Vagina (tissue), 2 donors: ENCODE data around the gene SLC4A1. TPM values are rescaled to one million over a fixed set of nuclear protein-coding genes. Genes with fewer than 3 reads are reported as not detected.

Source experiments
- DNase-seq, 2 donors: peaks; one replicate each; pipeline ENCODE4 v3.0.0-alpha.2; 2017; ENCODE audit errors: extremely low spot score in 2 of 2
- H3K27ac ChIP-seq: fragments of 200-600 bp; sonication (generic); one replicate; pipeline ENCODE4 v1.5.1; 2019
- H3K27me3 ChIP-seq: fragments of 200-600 bp; sonication (generic); one replicate; pipeline ENCODE4 v1.5.1; 2019
- H3K36me3 ChIP-seq, 2 donors: fragments of 200-600 bp; sonication (generic); one replicate each; pipeline ENCODE4 v1.5.1; 2017 to 2019
- H3K4me1 ChIP-seq: fragments of 200-600 bp; sonication (generic); one replicate; pipeline ENCODE4 v1.5.1; 2019
- H3K4me3 ChIP-seq, 2 donors: fragments of 200-600 bp; sonication (generic); 1 replicate in 1 of 2; 2 replicates in 1 of 2; pipeline ENCODE4 v1.5.1; 2016 to 2019
- H3K9me3 ChIP-seq: fragments of 200-600 bp; sonication (generic); one replicate; pipeline ENCODE4 v1.5.1; 2019
- POLR2A ChIP-seq, 2 donors: fragments of 450-650 bp; IDR thresholded peaks; one replicate each; pipeline ENCODE4 v1.6.1; 2017; ENCODE audit warnings: antibody characterized with exemption in 2 of 2, mild to moderate bottlenecking in 2 of 2, moderate library complexity in 2 of 2
- POLR2AphosphoS5 ChIP-seq, 2 donors: sonication (generic); formaldehyde crosslinking; IDR thresholded peaks; one replicate each; pipeline ENCODE4 v1.9.0; 2017; ENCODE audit warnings: antibody characterized with exemption in 2 of 2, mild to moderate bottlenecking in 2 of 2, low read depth in 1 of 2; ENCODE audit not compliant: insufficient read depth in 1 of 2
- intact Hi-C: fragments of 100-400 bp; cut with DNase I; formaldehyde crosslinking; loops from one replicate; pipeline ENCODE4 v1.15.1; 2023
- total RNA-seq: library from RNA; depleted of rRNA; stranded (reverse); fragments of >200 nt; gene quantifications from one replicate; pipeline ENCODE4 v1.2.3, GENCODE V29; 2016
- TF ChIP-seq, protein P1 (sequence below), 3 experiments: fragments of 450-650 bp in 2 of 3; fragments of 200-600 bp in 1 of 3; sonication (generic) in 1 of 3; IDR thresholded peaks; one replicate each; pipeline ENCODE4 v1.5.1; 2017 to 2019; ENCODE audit warnings: antibody characterized with exemption in 3 of 3, mild to moderate bottlenecking in 2 of 3, moderate library complexity in 2 of 3

The SLC4A1 gene
- total RNA-seq, 1 donor from 2014 or later, result not detected

DNA sequence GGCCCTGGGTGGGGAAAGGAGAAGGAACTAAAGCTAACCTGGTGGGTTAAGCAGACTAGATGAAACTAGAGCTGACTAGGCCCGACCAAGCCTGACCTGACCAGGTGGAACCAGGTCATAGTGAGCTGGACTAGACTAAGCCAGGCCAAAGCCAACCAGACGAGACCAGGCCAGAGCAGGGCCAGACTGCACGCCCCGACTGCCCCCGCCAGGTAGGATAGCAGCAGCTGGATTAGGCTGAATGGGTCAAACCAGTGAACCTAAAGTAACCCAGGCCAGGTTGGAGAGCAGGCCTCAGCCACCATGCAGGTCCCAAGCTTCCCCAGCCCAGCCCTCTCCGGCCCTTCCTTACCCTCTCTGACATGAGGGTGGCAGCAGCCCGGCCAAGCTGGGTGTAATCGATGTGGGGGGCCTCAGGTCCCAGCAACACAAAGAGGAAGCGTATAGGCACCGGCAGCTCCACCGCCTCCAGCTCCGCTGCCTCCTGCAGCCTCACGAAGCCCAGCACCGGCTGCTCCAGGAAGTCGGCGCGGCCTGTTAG, 9.1 kb downstream of the SLC4A1 start:
- H3K9me3 ChIP-seq, result no peaks in the 10 kb centered on the region
- intact Hi-C loops, result no loop called here
- H3K36me3 ChIP-seq, result no peaks in the 10 kb centered on the region
- H3K27ac ChIP-seq, result no peak overlapping the region
- no peak for DNase-seq
- H3K4me3 ChIP-seq, result no peak overlapping the region
- H3K4me1 ChIP-seq, result no peaks in the 10 kb centered on the region
- H3K27me3 ChIP-seq, result no peaks in the 10 kb centered on the region
- TF ChIP-seq POLR2AphosphoS5 (IDR thresholded peaks at IDR 0.05; ENCODE audit: insufficient read depth in 1 of 2, low read depth in 1 of 2) (no peak), POLR2A (IDR thresholded peaks at IDR 0.05) (no peak)
- TF ChIP-seq, protein P1, sequence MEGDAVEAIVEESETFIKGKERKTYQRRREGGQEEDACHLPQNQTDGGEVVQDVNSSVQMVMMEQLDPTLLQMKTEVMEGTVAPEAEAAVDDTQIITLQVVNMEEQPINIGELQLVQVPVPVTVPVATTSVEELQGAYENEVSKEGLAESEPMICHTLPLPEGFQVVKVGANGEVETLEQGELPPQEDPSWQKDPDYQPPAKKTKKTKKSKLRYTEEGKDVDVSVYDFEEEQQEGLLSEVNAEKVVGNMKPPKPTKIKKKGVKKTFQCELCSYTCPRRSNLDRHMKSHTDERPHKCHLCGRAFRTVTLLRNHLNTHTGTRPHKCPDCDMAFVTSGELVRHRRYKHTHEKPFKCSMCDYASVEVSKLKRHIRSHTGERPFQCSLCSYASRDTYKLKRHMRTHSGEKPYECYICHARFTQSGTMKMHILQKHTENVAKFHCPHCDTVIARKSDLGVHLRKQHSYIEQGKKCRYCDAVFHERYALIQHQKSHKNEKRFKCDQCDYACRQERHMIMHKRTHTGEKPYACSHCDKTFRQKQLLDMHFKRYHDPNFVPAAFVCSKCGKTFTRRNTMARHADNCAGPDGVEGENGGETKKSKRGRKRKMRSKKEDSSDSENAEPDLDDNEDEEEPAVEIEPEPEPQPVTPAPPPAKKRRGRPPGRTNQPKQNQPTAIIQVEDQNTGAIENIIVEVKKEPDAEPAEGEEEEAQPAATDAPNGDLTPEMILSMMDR (IDR thresholded peaks at IDR 0.05), result no peak

DNA sequence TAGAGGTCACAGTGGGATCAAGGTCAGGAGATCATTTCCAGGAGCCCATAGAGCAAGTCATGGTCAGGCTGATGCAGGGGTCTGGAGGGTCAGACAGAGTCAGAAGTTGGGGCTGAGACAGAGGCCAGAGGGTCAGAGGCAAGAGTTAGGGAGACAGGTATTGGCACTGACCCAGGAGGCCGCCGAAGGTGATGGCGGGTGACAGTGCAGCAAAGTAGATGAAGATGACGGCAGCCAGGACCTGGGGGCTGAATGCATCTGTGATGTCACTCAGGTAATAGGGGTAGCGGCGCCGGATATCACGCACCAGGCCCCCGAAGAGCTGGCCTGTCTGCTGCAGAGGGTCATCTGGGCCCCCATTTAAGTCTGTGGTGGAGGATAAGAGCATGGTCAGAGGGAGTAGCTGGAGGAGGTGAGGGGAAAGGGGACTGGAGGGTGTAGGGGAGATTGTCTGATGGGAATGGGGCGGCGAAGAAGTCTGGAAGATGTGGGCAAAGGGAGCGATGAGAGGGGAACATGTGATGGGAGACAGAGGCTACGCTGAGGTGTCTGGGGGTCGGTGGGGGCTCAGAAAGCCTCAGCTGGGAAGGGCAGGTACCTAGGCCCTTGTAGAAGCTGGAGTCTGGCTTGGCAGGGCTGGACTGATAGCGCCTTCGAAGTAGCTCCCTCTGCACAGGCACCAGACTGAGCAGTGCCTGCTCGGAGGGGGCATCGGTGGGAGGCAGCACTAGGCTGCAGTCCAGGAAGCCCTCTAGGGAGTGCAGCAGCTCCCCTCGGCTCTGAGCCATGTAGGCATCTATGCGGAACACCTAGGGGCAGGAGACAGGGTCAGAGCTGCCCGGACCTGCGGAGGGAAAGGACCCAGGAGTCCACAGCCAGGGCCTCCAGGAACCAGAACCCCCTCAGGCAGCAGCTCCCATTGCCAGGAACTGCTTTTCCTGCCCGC, 9.8 kb downstream of the SLC4A1 start:
- TF ChIP-seq POLR2AphosphoS5 (IDR thresholded peaks at IDR 0.05; ENCODE audit: insufficient read depth in 1 of 2, low read depth in 1 of 2) (no peak), POLR2A (IDR thresholded peaks at IDR 0.05) (no peak)
- TF ChIP-seq, protein P1 (IDR thresholded peaks at IDR 0.05), result no peak
- DNase-seq, result no peak
- Histone ChIP-seq H3K27me3 (no peaks in the 10 kb centered on the region), H3K4me1 (no peaks in the 10 kb centered on the region), H3K9me3 (no peaks in the 10 kb centered on the region), H3K4me3 (no peak overlapping the region), H3K27ac (no peak overlapping the region), H3K36me3 (no peaks in the 10 kb centered on the region)
- intact Hi-C loops, result no loop called here

DNA sequence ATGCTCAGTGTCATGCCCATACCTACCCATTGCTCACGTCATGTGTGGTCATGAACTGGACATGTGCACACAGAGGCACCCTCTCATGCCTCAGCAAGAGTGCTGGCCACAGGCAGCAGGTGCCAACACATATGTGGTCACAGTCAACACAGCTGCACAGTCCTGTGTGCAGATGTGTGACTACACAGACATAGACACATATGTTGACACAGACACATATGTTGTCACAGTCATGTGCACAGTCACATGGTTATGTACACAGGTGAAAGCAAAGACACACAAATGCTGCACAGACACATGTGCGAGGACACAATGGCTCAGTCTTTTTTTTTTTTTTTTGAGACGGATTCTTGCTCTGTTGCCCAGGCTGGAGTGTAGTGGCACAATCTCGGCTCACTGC, 11.3 kb downstream of the SLC4A1 start:
- intact Hi-C loops, result no loop called here
- Histone ChIP-seq H3K27me3 (no peaks in the 10 kb centered on the region), H3K36me3 (no peaks in the 10 kb centered on the region), H3K4me3 (no peak overlapping the region), H3K27ac (no peak overlapping the region), H3K4me1 (no peaks in the 10 kb centered on the region), H3K9me3 (no peaks in the 10 kb centered on the region)
- TF ChIP-seq, protein P1 (IDR thresholded peaks at IDR 0.05), result no peak
- TF ChIP-seq POLR2AphosphoS5 (IDR thresholded peaks at IDR 0.05; ENCODE audit: insufficient read depth in 1 of 2, low read depth in 1 of 2), result no peak
- TF ChIP-seq POLR2A (IDR thresholded peaks at IDR 0.05), result no peak
- no peak for DNase-seq

DNA sequence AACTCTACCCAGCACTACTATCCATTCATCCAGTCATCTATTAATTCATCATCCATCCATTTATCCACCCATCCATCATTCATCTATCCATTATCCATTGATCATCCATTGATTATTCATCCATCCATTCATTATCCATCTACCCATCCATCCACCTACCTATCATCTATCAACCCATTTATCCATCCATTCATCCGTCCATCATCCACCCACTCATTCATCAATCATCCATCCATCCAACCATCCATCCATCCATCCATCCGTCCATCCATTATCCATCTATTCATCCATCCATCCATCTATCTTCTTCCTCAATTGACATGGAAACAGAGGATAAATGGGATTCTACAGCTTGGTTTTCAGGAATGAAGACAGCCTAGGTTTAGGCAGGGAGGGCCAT, 12.0 kb downstream of the SLC4A1 start:
- intact Hi-C loops, result no loop called here
- TF ChIP-seq, protein P1 (IDR thresholded peaks at IDR 0.05), result no peak
- TF ChIP-seq POLR2AphosphoS5 (IDR thresholded peaks at IDR 0.05; ENCODE audit: insufficient read depth in 1 of 2, low read depth in 1 of 2) (no peak), POLR2A (IDR thresholded peaks at IDR 0.05) (no peak)
- no peak overlapping the region for H3K27ac ChIP-seq
- H3K27me3 ChIP-seq, result no peaks in the 10 kb centered on the region
- no peaks in the 10 kb centered on the region for H3K36me3 ChIP-seq
- H3K9me3 ChIP-seq, result no peaks in the 10 kb centered on the region
- no peak overlapping the region for H3K4me3 ChIP-seq
- H3K4me1 ChIP-seq, result no peaks in the 10 kb centered on the region
- no peak for DNase-seq
